GM19035 (cell line): ENCODE data around the gene UNCX.

Experiments used
- ATAC-seq: cut with Tn5 transposase; IDR thresholded peaks from one replicate; pipeline ENCODE4 v1.9.1; 2021; ENCODE audit not compliant: unreplicated experiment

The UNCX gene

DNA sequence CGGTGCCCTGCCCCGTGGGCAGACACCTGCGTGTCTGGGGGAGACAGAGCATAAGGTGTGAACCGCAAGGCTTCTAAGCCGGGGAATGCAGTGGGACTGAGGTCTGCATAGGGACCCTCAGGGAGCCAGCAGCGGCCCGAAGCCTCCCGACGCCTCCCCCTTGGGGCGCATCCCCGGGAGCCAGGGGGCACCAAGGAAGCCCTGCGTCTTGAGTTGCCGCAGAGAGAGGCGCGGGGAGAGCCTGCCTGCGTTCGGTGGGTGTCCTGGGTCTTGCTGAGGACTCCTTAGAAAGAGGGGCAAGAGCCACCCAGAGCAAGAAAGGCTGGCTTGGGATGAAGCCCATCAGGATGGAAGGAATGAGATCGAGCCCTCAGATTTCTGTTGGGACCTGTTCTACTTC is 18.2 kb upstream of the UNCX start:
- ATAC-seq, result no peak

DNA sequence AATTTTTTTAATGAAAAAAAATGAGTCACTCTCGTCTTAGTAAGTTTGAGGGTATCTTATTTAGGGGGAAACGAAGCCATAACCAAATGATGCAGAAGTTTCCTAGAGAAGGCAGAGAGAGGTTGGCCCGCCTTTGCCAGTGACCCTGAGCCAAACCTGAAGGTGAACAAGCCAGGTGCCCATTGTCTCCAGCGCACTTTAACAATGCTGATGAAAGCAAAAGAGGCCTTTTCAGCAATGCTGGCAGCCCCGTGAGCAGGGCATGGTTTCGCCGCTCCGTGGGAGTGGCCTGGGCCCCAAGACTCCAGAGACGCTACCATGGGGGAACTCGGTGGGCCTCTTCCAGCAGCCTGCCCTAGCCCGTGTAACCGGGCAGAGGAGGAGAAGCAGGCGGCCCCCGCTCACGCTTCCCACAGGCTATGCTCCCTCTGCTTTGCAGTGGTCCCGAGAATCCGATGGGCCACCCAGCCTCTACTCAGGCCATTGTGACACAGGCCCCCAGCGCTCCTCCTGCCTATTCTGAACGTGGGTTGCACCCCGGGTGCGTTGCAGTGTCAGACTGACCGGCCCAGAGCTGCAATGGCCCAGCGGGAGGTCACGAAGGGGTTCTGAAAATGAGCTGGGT is 14.0 kb upstream of the UNCX start:
- ATAC-seq, result no peak

DNA sequence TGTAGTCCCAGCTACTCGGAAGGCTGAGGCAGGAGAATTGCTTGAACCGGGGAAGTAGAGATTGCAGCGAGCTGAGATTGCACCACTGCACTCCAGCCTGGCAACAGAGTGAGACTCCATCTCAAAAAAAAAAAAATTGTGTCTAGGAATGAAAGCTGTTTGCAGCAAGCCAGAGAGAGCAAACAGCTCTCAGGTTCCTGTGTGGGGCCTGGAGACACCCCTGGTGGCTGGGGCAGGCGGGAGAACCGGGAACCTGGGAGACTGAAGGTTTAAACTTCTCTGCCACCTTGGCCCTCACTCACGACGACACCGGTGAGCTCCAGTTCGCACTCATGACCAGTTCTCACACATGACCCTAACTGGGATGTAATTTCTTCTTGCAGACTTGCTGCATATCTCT is 13.2 kb upstream of the UNCX start:
- no peak for ATAC-seq

DNA sequence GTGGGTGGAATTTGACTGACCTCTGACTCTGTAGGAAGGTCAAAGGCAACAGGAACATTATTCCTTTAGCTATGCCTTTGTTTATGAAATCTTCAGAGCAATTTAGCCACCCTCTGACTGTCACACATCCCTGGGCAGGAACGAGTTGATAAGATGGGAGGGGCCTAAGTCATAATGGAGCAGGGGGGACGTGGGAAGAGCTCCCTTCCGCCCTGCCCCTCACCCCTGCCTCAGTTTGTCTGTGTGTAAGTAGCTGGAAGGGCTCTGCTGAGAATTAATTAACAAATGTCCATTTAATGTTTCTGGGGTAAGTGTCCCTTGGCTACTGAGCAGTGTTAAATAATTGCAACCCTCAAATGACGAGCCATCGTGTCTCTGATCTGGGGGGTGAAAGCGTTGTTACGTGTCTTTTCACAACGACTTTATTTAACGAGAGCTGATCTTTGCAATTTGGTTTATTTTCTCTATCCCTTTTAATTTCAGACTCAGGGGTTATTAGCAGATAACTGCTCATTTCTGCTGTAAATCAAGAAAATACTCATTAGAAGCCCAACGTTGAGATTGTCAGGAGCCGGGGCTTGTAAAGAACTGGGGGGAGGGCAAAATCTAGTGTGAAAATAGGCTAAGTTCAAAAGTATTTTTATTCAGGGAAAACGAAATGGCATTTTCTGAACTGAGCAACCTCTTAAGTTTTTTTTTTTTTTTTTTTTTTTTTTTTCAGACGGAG is 12.5 kb upstream of the UNCX start:
- ATAC-seq, result no peak

DNA sequence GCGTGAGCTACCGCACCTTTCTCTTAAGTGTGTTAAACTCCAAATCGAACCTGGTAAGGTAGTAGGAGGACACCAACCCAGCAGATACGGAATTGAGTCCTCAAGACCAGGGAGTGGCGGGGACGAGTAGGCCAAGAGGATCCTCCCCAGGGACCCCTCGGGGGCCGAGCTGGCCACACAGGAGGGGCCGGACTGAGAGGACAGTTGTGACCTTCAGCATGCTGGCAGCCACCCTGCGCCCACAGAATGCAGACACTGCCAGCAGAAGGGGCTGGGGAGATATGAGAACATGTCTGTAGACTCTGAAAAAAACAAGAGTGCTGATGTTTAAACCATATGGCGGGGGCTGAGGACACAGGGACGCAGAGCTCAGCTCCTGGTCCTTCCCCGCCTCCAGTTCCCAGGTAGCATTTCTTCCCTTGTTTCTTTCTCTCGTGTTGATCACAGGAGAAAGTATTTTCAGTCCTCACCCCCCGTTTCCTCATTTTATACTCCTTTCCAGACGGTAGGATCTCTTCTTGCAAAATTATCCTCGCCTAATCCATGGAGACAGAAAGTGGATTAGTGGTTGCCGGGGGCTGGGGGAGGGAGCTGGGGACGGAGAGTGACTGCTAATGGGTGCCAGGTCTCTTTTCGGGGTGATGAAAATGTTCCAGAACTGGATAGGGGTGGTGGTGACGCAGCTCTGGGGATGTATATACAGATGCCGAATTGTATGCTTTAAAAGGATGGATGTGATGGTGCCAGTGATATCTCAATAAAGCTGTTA is 11.5 kb upstream of the UNCX start:
- no peak for ATAC-seq

DNA sequence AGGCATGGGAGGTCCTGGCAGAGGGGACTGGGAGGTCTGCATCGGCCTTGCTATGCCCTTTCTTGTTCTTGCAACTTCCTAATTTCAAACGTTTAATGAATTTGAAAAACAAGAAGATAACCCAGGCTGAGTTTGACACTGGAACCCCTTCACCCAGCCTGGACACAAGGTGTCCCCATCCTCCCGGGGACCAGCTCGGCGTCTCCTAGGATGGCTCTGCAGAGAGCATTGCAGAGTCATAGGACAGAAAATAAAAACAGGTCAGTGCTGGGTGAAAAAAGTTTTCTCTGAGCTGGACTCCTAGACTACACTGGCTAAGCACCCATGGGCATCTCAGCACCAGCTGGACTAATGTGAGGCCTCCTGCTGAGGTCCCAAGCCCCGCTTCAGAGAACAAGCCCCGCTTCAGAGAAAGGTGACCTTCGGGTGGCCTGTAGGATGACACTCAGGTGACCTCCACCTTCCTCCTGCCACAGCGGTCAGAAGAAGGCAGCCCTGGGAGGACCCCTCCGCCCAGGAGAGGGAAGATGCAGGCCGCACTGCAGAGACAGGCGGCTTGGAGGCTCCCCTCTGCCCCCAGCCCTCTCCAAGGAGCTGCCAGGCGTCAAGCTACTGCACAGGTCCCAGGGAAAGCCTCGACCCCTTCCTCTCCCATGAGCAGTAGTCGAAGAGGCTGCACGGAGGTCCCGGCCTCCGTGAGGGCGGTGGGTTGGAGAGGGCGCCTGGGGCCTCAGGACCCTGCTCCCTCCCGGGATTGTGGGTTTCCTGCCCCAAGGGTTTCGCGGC is 9.3 kb upstream of the UNCX start:
- no peak for ATAC-seq

DNA sequence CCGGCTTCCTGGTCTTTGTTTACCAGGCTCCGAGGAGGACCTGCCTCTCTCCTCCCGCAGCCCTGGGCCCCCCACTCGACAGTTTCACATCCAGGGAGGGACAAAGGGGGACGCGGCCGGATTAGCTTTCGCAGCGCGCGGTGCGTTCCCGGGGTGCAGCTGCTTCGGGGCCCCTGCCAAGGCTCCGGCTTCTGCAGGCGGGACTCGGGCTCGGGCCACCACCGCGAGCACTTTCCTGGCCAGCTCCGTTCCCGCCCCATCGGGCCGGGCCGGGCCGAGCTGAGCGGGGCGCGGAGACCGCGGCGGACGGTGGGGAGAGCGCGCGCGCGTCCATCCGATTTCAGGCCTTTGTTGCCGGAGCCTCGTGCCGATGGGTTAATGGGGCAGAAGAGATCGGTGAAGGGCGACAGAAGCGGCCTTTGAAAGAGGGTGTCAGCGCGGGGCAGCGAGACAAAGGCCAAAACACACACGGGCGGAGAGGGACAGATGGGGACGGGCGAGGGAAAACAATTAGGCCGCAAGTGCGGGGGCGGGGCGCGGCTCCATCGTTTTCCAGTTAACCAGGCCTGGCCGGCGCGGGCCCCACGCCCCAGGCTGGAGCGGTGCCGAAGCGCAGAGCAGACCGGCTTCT is 8.5 kb upstream of the UNCX start:
- ATAC-seq, result no peak

DNA sequence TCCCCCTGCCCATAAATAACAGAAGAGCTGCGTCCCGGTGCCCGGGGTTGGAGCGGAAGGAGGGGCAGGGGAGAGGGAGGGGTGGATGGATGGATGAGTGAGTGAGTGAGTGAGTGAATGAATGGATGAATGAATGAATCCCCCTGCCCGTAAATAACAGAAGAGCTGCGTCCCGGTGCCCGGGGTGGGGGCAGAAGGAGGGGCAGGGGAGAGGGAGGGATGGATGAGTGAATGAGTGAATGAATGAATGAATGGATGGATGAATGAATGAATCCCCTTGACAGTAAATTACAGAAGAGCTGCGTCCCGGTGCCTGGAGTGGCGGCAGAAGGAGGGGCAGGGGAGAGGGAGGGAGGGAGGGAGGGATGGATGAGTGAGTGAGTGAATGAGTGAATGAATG is 7.6 kb upstream of the UNCX start:
- ATAC-seq, result no peak

DNA sequence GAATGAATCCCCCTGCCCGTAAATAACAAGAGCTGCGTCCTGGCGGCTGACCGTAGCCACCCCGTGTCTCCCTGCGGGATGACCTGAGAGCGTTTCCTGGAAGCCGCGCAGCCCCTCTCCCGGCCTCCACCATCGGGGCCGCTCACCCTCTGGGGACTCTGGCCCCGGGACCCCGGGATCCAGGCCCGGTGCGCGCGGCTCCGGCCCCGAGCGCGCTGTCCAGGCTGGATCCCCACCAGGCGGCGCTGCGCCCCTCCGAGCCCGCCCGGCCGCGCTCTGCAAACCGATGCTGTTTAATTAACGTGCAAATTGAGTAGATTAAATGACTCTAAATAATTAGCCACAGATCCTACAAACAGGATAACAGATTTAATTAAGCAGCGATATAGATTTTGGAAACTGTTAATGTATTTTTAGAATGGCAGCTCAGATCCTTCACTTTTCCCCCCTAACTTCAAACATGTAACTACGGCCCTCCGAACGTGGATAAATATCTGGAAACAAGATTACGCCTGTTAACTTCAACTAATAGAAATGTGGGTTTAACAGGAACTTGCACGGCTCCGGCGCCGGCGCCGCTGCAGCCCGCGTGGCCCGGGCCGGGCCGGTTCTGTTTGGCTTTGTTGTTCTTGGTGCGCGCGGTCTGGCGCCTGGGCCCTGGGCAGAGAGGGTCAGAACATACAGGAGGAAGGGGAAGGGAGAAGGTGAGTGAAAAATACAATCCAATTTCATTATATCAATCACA is 7.1 kb upstream of the UNCX start:
- no peak for ATAC-seq

DNA sequence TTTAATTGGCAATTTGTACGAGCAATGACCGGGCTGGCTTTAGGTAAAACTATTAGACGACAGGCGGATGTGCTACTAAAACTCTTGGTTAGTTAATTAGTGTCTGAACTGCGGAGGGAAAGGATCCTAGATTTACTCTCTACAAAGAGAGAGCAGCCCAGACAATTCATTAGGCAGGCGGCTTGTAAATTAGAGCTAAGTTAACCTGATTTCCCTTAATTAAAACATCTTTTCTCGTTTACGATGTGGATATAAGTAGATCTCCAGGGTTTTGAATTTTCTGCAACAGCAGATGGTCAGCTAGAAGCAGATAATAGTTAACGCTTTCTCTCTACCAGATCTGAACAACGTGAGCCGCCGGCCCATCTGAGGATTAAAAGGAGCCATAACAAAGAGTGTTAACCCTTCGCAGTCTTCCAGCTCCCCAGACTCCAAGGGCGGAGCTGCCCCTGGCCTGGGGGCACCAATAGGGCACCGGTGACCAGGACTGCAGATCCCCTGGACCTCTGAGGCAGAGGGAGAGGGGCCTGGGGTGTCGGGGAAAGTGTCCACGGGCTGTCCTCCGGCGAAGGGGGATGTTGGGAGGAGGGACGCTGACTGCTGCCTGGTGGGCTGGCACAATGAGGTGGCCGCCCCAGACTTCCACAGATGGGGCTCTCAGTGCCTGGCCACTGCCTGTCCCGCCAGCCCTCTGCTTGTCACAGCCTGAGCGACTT is 6.3 kb upstream of the UNCX start:
- no peak for ATAC-seq

DNA sequence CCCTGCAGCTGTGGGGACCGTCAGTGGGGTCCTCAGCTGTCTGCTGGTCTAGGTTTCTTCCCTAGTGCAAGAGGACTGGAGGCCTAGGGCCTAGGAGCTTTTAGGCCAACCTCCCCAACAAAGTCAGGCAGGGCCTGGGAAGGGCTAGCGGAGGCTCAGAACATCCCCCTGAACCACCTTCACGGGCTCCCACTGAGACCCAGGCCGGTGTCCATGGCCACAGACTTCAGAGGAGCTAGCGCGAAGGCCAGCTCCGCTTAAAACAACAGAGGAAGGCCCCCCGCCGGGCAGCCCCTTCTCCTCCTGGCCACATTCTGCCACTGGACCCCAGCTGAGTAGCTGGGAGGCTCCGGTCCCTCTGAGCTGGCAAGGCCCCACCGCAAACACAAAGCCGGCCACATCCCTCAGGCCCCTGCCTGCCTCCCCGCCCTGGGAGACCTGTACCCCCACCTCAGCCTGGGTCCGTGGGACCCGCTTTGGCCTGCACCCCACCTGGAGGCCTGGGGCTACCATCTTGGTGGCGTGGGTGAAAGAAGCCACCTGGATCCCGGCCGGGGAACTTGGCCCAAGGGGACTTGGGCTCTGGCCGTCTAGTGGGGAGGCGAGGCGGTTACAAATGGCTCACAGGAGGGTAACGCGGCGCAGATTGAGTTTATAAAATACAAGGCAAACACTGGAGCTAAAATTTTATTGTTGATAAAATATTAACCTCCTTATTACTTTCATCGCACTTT is 5.4 kb upstream of the UNCX start:
- no peak for ATAC-seq

DNA sequence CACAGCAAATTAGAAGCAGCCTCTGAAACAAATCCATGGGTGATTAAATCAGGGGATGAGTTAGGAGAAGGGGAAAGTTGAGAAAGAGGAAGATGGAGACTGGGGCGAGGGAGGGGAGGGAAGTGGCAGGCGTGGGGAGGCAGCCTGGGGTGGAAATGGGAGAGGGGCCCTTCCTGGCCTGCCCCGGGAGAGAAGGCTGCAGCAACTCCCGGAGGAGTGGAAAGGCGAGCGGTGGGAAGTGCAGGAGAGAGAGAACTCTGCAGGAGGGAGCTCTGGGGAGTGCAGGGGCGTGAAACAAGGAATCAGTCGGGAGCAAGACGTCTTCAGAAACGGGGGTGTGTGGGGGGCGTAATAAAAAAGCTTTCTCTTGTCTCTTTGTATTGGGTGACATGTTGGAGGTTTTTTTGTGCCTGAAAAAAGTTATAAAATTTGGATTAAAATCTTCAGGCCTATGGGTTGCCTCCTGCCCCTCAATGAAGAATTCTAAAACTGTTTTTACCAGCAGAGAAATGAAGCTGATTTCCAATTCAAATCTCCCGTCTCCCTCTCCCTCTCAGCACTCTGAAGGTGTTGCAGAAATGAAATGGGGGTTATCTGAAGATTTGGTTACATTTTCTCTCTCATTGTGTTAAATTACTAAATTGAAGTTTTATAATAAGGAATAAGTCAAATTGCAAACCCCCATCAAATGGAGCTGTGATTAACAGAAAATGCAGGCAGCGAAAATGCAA is 4.7 kb upstream of the UNCX start:
- ATAC-seq, result no peak

DNA sequence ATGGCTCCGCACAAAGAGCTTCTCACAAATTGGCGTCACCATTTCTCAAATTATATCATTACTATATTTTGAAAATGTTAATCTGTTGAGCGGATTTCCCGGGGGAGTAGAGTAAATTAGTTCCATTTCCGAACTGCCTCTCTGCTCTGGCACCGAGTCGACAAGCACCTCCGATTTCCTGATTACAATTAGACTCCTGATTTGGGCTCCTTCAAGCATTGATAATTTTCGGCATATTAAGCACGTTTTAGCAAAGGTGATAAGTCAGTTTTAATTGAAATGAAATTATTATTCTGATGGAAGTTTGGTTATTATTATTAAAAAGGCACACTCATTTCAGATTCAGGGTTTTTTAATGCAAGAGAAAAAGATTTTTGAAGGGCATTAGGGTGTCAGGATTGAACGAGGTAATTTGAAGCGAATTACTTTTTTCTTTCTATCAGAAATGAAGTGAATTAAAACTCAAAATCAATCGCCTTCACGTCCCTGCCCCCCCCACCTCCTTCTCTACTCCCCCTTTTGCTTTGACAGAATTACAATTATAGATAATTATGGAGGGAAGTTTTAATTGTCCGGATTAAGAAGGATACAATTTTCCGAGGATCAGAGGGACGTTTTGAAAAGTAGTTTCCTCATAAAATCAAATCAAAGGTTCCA is 4.0 kb upstream of the UNCX start:
- no peak for ATAC-seq

DNA sequence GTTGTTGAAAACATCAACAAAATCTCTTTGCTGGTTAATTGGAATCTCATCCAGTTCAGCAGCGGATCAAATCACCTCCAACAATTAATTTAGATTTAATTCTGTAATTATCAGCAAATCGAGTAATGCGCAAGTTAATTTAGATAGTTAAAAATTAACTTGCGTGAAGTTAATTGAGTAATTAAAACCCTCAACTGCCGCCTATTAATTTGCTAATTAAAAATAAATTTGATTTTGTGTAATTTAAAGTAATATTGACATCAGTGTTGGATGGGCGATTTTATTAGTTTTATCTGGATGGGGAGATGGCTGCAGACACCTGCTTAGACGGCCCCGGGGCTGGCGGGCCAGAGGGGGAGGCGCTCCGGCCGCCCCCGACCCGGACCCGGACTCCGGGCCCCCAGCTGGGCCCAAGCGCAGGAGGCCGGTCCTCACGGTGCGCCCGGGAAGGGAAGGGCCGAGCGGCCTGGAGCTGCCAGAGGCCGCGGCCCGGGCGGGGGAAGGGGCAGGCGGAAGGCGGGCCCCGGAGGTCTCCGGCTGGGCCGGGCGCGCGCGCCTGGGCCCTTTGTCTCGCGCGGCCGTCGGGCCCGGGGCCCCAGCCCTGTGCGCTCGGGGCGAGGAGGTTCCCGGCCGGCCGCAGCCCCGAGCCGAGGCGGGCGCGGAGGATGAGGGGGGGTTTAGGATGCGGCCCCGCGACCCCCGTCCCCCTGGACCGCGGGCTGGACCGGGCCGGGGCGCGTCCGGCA is 3.3 kb upstream of the UNCX start:
- no peak for ATAC-seq

DNA sequence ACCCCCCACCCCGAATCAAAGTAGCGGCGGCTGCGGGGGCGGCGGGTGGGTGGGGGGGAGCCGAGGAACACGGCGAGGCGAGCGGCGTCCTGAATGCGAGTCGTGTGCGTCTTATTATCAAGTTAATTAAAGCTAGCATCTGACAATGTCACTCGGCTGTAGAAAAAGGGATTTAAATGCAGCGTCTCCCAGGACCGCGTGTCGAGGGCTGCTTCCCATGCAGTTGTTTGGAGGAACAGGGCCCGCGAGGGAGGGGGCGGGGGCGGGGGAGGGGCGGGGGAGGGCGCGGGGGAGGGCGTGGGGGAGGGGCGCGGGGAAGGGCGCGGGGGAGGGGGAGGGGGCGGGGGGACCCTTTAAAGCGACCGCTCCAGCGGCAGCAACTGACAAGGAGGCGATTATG is 2.7 kb upstream of the UNCX start:
- no peak for ATAC-seq

DNA sequence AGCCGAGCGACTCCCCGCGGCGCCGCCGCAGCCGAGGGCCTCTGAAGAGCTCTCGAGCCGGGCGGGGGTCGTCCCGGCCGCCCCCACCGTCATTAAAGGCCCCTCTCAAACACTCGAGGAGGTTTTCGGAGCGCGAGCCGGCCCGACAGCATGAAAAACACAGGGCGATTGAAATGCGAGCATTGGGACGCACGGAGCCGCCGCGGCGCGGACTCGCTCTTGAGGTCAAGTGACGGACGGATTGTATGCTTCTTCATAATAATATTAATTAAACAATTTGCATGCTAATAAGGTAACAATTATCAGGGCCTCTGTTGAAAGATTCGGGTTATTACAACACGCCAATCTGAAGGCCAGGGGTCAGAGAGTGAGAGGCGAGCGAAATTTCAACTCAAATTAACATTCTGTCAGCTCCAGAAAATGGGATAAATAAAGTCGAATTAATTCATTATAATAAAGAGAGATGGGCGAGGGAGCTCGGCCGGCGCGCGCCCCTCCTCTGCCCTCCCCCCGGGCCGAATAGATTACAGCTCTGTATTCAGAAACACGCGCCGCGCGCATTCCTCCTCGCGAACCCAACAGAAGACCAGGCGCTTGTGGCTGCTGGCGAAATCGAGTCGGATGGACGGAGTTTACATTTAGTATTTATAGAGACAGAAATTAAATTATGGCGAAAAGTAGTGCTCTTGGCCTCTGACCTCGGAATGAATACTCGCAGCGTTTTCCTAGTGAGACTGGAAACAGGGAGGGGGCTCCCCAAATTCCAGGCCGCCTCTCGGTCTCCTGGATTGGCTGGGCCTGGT is 2.1 kb upstream of the UNCX start:
- no peak for ATAC-seq
